Measurements from ENCODE around the gene PRSS38.

- TF ChIP-seq, protein P1, sequence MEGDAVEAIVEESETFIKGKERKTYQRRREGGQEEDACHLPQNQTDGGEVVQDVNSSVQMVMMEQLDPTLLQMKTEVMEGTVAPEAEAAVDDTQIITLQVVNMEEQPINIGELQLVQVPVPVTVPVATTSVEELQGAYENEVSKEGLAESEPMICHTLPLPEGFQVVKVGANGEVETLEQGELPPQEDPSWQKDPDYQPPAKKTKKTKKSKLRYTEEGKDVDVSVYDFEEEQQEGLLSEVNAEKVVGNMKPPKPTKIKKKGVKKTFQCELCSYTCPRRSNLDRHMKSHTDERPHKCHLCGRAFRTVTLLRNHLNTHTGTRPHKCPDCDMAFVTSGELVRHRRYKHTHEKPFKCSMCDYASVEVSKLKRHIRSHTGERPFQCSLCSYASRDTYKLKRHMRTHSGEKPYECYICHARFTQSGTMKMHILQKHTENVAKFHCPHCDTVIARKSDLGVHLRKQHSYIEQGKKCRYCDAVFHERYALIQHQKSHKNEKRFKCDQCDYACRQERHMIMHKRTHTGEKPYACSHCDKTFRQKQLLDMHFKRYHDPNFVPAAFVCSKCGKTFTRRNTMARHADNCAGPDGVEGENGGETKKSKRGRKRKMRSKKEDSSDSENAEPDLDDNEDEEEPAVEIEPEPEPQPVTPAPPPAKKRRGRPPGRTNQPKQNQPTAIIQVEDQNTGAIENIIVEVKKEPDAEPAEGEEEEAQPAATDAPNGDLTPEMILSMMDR (IDR thresholded peaks at IDR 0.05), result no peak
- TF ChIP-seq POLR2A (IDR thresholded peaks at IDR 0.05), result no peak
Observed at GRCh38 chr1:227856147-227856858, 40.8 kb downstream of the PRSS38 start.
